Panc1 (cell line): Measurements from ENCODE around the gene FAM114A2.

ENCODE experiments used
- CTCF ChIP-seq: fragments of 450-650 bp; IDR thresholded peaks from 2 replicates; pipeline ENCODE4 v1.5.1; 2017; ENCODE audit warnings: mild to moderate bottlenecking
- POLR2AphosphoS5 ChIP-seq: IDR thresholded peaks from 2 replicates; pipeline ENCODE4 v1.6.1; 2012; ENCODE audit warnings: mild to moderate bottlenecking, low read depth, low read length, moderate library complexity
- REST ChIP-seq, 2 experiments: IDR thresholded peaks; 2 replicates each; pipeline ENCODE4 v1.6.1; 2011 to 2012; ENCODE audit warnings: low read depth in 2 of 2, control low read depth in 1 of 2, low read length in 1 of 2, mild to moderate bottlenecking in 1 of 2, moderate library complexity in 1 of 2; ENCODE audit not compliant: insufficient read depth in 1 of 2
- SIN3A ChIP-seq: IDR thresholded peaks from 2 replicates; pipeline ENCODE4 v1.6.1; 2012; ENCODE audit warnings: low read depth, mild to moderate bottlenecking, low read length, moderate library complexity, borderline replicate concordance; ENCODE audit not compliant: insufficient read depth

GRCh38 chr5:153991168-153991567 lies 47.5 kb downstream of the FAM114A2 start:
- no peak for TF ChIP-seq CTCF
- TF ChIP-seq POLR2AphosphoS5: no peak
- TF ChIP-seq REST (IDR thresholded peaks at IDR 0.05; ENCODE audit: insufficient read depth in 1 of 2, low read depth in 2 of 2, low read length in 1 of 2): no peak
- no peak for TF ChIP-seq SIN3A
